NCI-H2029 (cell line): ENCODE results near the gene POM121.
"Not testable (repeated sequence)": the region's sequence is repeated elsewhere in the genome, so short reads cannot be mapped to it uniquely, and the experiment has no call there.

Source experiments
- DNase-seq: peaks from one replicate; lab custom pipeline; 2025; lab: John Stamatoyannopoulos, UW

Gene POM121

GRCh38 chr7:72949686-72950085, 24.8 kb downstream of the POM121 start:
- DNase-seq = not testable (repeated sequence)

- DNase-seq = not testable (repeated sequence)
These were observed 25.5 kb downstream of the POM121 start for GRCh38 chr7:72950432-72950831.

- not testable (repeated sequence) for DNase-seq
These were observed 29.1 kb downstream of the POM121 start for GRCh38 chr7:72953901-72954562.

GRCh38 chr7:72954563-72955198, 29.8 kb downstream of the POM121 start:
- DNase-seq = not testable (repeated sequence)

GRCh38 chr7:72960029-72960428, 35.1 kb downstream of the POM121 start:
- DNase-seq = not testable (repeated sequence)

GRCh38 chr7:72960626-72961345, 35.9 kb downstream of the POM121 start:
- not testable (repeated sequence) for DNase-seq

- DNase-seq = not testable (repeated sequence)
These were observed 36.4 kb downstream of the POM121 start for GRCh38 chr7:72961346-72961650.

- DNase-seq = not testable (repeated sequence)
These were observed 38.2 kb downstream of the POM121 start for GRCh38 chr7:72963056-72963455.

- DNase-seq = not testable (repeated sequence)
These were observed 40.5 kb downstream of the POM121 start for GRCh38 chr7:72965186-72965975.

- not testable (repeated sequence) for DNase-seq
These were observed 42.0 kb downstream of the POM121 start for GRCh38 chr7:72966892-72967291.

- not testable (repeated sequence) for DNase-seq
These were observed 44.2 kb downstream of the POM121 start, which contains the start of gene TRIM74 for GRCh38 chr7:72968980-72969516. Gene TRIM74, minus strand, starts transcription at chr7:72969466. Its CDS starts 3,309 bp downstream, at chr7:72966157.

- DNase-seq = not testable (repeated sequence)
These were observed 44.8 kb downstream of the POM121 start for GRCh38 chr7:72969688-72970087.

- DNase-seq = not testable (repeated sequence)
These were observed 46.6 kb downstream of the POM121 start for GRCh38 chr7:72971505-72971904.

GRCh38 chr7:72974781-72975180, 49.9 kb downstream of the POM121 start:
- not testable (repeated sequence) for DNase-seq

- DNase-seq = not testable (repeated sequence)
These were observed 50.9 kb downstream of the POM121 start for GRCh38 chr7:72975656-72976286.

- not testable (repeated sequence) for DNase-seq
These were observed 51.5 kb downstream of the POM121 start for GRCh38 chr7:72976434-72976833.

- not testable (repeated sequence) for DNase-seq
These were observed 55.5 kb downstream of the POM121 start for GRCh38 chr7:72980382-72980781.

GRCh38 chr7:72982084-72982483, 57.2 kb downstream of the POM121 start:
- not testable (repeated sequence) for DNase-seq

- DNase-seq = not testable (repeated sequence)
These were observed 65.4 kb downstream of the POM121 start for GRCh38 chr7:72990146-72990913.

GRCh38 chr7:72995484-72995883, 70.6 kb downstream of the POM121 start:
- not testable (repeated sequence) for DNase-seq
